ENCODE data around the gene POLR2C.

POLR2C gene

GRCh38 chr16:57519796-57520360 lies 57.4 kb downstream of the POLR2C start:
- Histone ChIP-seq H3K27me3 (ENCODE audit: control insufficient read depth, insufficient read depth, low read length, poor library complexity, severe bottlenecking) (no peaks in the 10 kb centered on the region), H3K27ac (ENCODE audit: insufficient read depth, low read depth, low read length, poor library complexity, severe bottlenecking) (no peak overlapping the region), H3K9me3 (ENCODE audit: control insufficient read depth, low read length) (no peaks in the 10 kb centered on the region), H3K4me1 (ENCODE audit: control insufficient read depth, insufficient read depth, low read length) (no peaks in the 10 kb centered on the region), H3K36me3 (ENCODE audit: control insufficient read depth, insufficient read depth, low read length) (peaks cover 6% of the 10 kb centered on the region), H3K4me3 (ENCODE audit: insufficient read depth, low read depth, low read length) (no peak overlapping the region)
- WGBS, 2 experiments = 43 to 45% methylated on average over 10 of the region's 10 CpGs

All from ectodermal cell (in vitro differentiated cells).